Right atrium auricular region (tissue), 2 donors: ENCODE measurements around the gene KIF4A. TPM values are rescaled to one million over a fixed set of nuclear protein-coding genes. Genes with fewer than 3 reads are reported as not detected.

Experiments
- DNase-seq: peaks from one replicate; pipeline ENCODE4 v3.0.0-alpha.2; 2019; ENCODE audit warnings: low spot score
- H3K27ac ChIP-seq, 2 donors: fragments of 200-600 bp; sonication (generic); 1 replicate in 1 of 2; 2 replicates in 1 of 2; pipeline ENCODE4 v1.5.1; 2016 to 2019
- H3K27me3 ChIP-seq, 2 donors: fragments of 200-600 bp; sonication (generic); one replicate each; pipeline versions ENCODE4 v1.5.1 to v1.6.0; 2017 to 2019
- H3K36me3 ChIP-seq: fragments of 200-600 bp; sonication (generic); one replicate; pipeline ENCODE4 v1.5.1; 2016
- H3K4me1 ChIP-seq, 2 donors: fragments of 200-600 bp; sonication (generic); one replicate each; pipeline versions ENCODE4 v1.5.1 to v1.6.0; 2017 to 2019
- H3K4me3 ChIP-seq, 2 donors: fragments of 200-600 bp; sonication (generic); 1 replicate in 1 of 2; 2 replicates in 1 of 2; pipeline ENCODE4 v1.5.1; 2017 to 2019; ENCODE audit warnings: mild to moderate bottlenecking in 1 of 2, moderate library complexity in 1 of 2
- H3K9me3 ChIP-seq, 2 donors: fragments of 200-600 bp; sonication (generic); one replicate each; pipeline ENCODE4 v1.5.1; 2019
- total RNA-seq, 2 donors: library from RNA; depleted of rRNA; stranded (reverse); fragments of >200 nt; gene quantifications; one replicate each; pipeline ENCODE4 v1.1.0, GENCODE V29; 2016
- TF ChIP-seq, protein P1 (sequence below), 2 donors: fragments of 200-600 bp; sonication (generic); IDR thresholded peaks; one replicate each; pipeline ENCODE4 v1.5.1; 2019; ENCODE audit warnings: antibody characterized with exemption in 2 of 2

The KIF4A gene
- total RNA-seq, 2 donors from 2014 or later = 0.08 to 0.41 TPM

DNA sequence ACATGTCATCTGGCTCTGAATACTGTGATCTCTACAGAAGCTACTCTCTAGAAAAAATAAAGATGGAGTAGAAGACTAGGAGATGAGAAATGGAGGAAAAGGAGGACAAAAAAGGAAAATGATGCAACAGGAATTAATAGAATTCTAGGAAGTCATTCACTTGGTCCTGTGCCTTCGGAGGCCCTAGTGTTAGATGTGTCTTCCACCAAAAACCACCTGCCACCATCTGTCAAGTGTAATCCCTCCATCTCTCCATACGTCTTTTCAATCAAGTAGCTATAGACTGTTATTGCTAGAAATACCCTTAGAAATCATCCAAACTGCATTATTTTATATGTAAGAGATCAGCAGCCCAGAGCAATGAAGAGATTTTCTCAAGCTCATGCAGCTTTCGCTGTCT, 10.8 kb upstream of the KIF4A start:
- no peak for DNase-seq
- H3K4me3 ChIP-seq = no peak overlapping the region
- no peaks in the 10 kb centered on the region for H3K9me3 ChIP-seq
- no peak overlapping the region for H3K27ac ChIP-seq
- H3K4me1 ChIP-seq = no peaks in the 10 kb centered on the region
- no peaks in the 10 kb centered on the region for H3K36me3 ChIP-seq
- H3K27me3 ChIP-seq = no peaks in the 10 kb centered on the region
- TF ChIP-seq, protein P1, sequence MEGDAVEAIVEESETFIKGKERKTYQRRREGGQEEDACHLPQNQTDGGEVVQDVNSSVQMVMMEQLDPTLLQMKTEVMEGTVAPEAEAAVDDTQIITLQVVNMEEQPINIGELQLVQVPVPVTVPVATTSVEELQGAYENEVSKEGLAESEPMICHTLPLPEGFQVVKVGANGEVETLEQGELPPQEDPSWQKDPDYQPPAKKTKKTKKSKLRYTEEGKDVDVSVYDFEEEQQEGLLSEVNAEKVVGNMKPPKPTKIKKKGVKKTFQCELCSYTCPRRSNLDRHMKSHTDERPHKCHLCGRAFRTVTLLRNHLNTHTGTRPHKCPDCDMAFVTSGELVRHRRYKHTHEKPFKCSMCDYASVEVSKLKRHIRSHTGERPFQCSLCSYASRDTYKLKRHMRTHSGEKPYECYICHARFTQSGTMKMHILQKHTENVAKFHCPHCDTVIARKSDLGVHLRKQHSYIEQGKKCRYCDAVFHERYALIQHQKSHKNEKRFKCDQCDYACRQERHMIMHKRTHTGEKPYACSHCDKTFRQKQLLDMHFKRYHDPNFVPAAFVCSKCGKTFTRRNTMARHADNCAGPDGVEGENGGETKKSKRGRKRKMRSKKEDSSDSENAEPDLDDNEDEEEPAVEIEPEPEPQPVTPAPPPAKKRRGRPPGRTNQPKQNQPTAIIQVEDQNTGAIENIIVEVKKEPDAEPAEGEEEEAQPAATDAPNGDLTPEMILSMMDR (IDR thresholded peaks at IDR 0.05) = no peak

DNA sequence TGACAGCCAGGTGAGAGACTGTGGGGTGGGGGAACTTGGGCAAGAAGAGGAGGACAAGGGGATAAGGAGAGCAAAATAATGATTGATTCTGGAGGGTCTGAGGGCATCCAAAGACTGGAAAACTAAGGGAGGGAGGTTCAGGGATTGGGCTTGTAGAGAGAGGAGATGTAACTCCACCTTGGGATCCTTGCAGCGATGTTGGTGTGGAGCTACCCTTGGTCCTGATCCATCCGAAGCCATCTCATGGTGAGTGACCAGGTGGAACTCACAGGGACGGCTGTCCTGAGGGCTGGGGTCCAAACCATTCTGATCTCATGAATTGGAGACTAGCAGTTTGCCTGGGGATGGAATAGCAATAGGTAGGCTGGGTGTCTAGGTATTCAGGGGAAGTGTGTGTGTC, 9.3 kb upstream of the KIF4A start:
- TF ChIP-seq, protein P1 (IDR thresholded peaks at IDR 0.05) = no peak
- Histone ChIP-seq H3K4me1 (no peaks in the 10 kb centered on the region), H3K4me3 (no peak overlapping the region), H3K9me3 (no peaks in the 10 kb centered on the region), H3K36me3 (no peaks in the 10 kb centered on the region), H3K27ac (no peak overlapping the region), H3K27me3 (no peaks in the 10 kb centered on the region)
- no peak for DNase-seq

DNA sequence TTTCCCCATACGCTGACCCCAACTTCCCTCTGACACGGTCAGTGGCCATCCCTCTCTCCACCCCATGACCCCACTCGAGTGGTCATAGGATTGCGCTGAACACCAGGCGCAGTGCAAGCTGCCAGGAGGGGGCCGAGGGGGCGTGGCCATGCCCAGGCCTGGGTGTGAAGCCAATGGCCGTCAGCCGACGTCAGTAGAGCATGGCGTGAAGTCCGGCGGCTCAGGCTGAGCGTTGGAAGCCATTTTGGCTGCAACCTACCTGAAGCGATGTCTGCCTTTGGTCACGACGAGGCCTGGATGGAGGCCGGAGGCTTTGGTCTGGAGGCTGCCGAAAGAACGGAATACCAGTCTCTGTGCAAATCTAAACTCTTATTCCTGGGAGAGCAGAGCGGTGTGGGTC, 8.0 kb upstream of the KIF4A start, which contains the start of gene RAB41:
RAB41 (plus strand) TSS at position 222 of the 400 bp plus-strand sequence; CDS start at position 268, 46 bp downstream.
- Histone ChIP-seq H3K27me3 (no peaks in the 10 kb centered on the region), H3K36me3 (no peaks in the 10 kb centered on the region), H3K4me3 (no peak within 1 kb of the TSS), H3K27ac (no peak within 1 kb of the TSS), H3K4me1 (no peaks in the 10 kb centered on the region), H3K9me3 (no peaks in the 10 kb centered on the region)
- TF ChIP-seq, protein P1 (IDR thresholded peaks at IDR 0.05) = no peak
- DNase-seq = no peak

DNA sequence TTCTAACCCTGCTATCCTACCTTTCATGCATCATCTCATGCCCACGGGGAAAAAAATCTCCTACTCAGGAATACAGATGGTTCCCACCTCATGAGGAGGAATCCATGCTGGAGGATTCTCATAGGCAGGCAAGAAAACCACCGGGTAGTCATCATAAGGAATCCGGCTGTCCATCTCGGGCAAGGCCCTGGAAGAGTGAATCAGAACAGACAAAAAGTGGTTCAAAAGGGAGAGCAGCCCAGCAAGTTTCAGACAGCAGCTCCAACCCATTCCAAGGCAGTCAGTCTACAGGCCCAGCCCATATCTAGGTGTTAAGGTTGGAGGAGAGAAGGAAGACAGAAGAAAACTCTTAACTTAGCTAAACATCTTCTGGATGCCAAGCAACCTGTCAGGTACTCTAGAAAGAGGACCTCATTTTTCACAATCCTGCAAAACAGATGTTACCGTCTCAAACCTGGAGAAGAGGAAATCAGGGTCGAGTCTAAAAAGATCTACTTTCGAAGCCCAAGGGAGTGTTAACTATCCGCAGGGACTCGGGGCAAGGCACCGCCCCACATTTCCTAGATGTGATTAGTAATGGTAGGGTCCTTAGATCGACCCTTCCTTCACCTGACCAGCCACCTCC, 624 bp upstream of the KIF4A start:
- peak overlapping the region; percentile 39 to 57 for H3K4me3 ChIP-seq
- no peaks in the 10 kb centered on the region for H3K9me3 ChIP-seq
- H3K27ac ChIP-seq = peak overlapping the region; percentile 51 to 65
- H3K36me3 ChIP-seq = peaks cover 5% of the 10 kb centered on the region
- H3K27me3 ChIP-seq = no peaks in the 10 kb centered on the region
- no peak for DNase-seq
- TF ChIP-seq, protein P1 (IDR thresholded peaks at IDR 0.05) = no peak
- H3K4me1 ChIP-seq = peaks cover 0 to 11% of the 10 kb centered on the region in 2 donors

DNA sequence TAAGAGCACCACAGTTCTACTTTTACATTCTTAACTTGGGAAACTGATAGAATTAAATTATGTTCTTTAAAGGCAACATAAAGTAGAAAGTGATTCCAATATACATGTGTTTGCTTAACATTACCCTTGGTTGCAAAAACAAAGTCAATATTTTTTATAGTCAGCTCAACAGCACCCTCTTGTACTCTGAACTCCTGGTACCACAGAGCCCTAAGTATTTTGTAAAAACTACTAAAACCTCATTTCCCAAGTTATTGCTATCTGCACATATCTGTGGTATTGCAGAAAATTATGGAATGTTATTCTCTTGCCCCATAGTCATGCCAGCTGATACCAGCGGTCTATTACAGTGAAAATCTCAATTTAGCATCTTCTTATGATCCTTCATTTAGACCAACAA, 2.9 kb downstream of the KIF4A start:
- no peak for DNase-seq
- no peaks in the 10 kb centered on the region for H3K27me3 ChIP-seq
- no peak overlapping the region for H3K4me3 ChIP-seq
- H3K9me3 ChIP-seq = no peaks in the 10 kb centered on the region
- H3K4me1 ChIP-seq = peaks cover 0 to 11% of the 10 kb centered on the region in 2 donors
- no peaks in the 10 kb centered on the region for H3K36me3 ChIP-seq
- TF ChIP-seq, protein P1 (IDR thresholded peaks at IDR 0.05) = no peak
- no peak overlapping the region for H3K27ac ChIP-seq

DNA sequence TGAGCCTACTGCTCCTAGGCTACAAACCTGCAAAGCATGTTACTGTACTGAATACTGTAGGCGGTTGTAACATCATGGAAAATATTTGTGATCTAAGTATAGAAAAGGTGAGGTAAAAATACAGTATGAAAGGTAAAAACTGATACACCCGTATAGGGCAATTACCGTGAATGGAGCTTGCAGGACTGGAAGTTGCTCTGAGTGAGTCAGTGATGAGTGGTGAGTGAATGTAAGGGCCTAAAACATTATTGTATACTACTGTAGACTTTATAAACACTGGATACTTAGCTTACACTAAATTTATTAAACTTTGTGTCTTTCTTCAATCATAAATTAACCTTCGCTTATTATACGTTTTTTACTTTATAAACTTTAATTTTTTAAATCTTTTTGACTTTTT, 3.7 kb downstream of the KIF4A start:
- Histone ChIP-seq H3K27me3 (no peaks in the 10 kb centered on the region), H3K27ac (no peak overlapping the region), H3K4me3 (no peak overlapping the region), H3K9me3 (no peaks in the 10 kb centered on the region), H3K4me1 (peaks cover 0 to 11% of the 10 kb centered on the region in 2 donors), H3K36me3 (no peaks in the 10 kb centered on the region)
- TF ChIP-seq, protein P1 (IDR thresholded peaks at IDR 0.05) = no peak
- no peak for DNase-seq
